Neural progenitor cell (in vitro differentiated cells): Measurements from ENCODE around the gene OR2M2.

ENCODE experiments used
- CTCF ChIP-seq: fragments of 200-600 bp; sonication (generic); IDR thresholded peaks from 2 replicates; pipeline ENCODE4 v1.5.1; 2017; ENCODE audit warnings: antibody characterized with exemption, mild to moderate bottlenecking
- EZH2 ChIP-seq: fragments of 200-600 bp; sonication (generic); IDR thresholded peaks from 2 replicates; pipeline ENCODE4 v1.6.1; 2017; ENCODE audit warnings: antibody characterized with exemption, mild to moderate bottlenecking, moderate library complexity
- EZH2phosphoT487 ChIP-seq: fragments of 200-600 bp; sonication (generic); IDR thresholded peaks from 2 replicates; pipeline ENCODE4 v1.6.1; 2017; ENCODE audit warnings: antibody characterized with exemption

- no peak for TF ChIP-seq CTCF
- TF ChIP-seq EZH2, result no peak
- TF ChIP-seq EZH2phosphoT487, result no peak
These were observed 19.5 kb downstream of the OR2M2 start for GRCh38 chr1:248194117-248194516.
